ENCODE data around the gene LTB4R. TPM values are rescaled to one million over a fixed set of nuclear protein-coding genes. Genes with fewer than 3 reads are reported as not detected.
A peak's percentile ranks its signal among the peaks of the same experiment; 100 is the strongest.

Gene LTB4R
- polyA plus RNA-seq, 6 donors from 2014 or later, result 1.4 to 2.4 (median 2.1) TPM

GRCh38 chr14:24283796-24284460, 27.4 kb upstream of the LTB4R start:
- H3K27ac Mint-ChIP-seq, result peak overlapping the region in 3 of 6 donors; percentile 24 to 95 (median 47)
- ATAC-seq (ENCODE audit: low read depth in 2 of 2) (no peak), DNase-seq (no peak)
- H3K4me1 Mint-ChIP-seq, result peaks cover 30 to 41% (median 36%) of the 10 kb centered on the region in 3 donors
- H3K9me3 Mint-ChIP-seq, result no peaks in the 10 kb centered on the region
- no peaks in the 10 kb centered on the region for H3K36me3 Mint-ChIP-seq
- H3K27me3 Mint-ChIP-seq, result no peaks in the 10 kb centered on the region
- H3K4me3 Mint-ChIP-seq, result no peak overlapping the region

- DNase-seq (no peak), ATAC-seq (ENCODE audit: low read depth in 2 of 2) (no peak)
- Mint-ChIP-seq H3K4me1 (peaks cover 28 to 37% (median 30%) of the 10 kb centered on the region in 3 donors), H3K27ac (peak overlapping the region in 1 of 6 donors; percentile 95), H3K9me3 (no peaks in the 10 kb centered on the region), H3K36me3 (no peaks in the 10 kb centered on the region), H3K27me3 (no peaks in the 10 kb centered on the region), H3K4me3 (peak overlapping the region in 1 of 8 donors; percentile 33)
Observed at GRCh38 chr14:24284501-24285035, 26.7 kb upstream of the LTB4R start.

GRCh38 chr14:24285351-24285750, 26.0 kb upstream of the LTB4R start:
- Mint-ChIP-seq H3K27ac (peak overlapping the region in 1 of 6 donors; percentile 11), H3K4me1 (peaks cover 22 to 36% (median 28%) of the 10 kb centered on the region in 3 donors), H3K9me3 (no peaks in the 10 kb centered on the region), H3K36me3 (peaks cover 2% of the 10 kb centered on the region in 2 donors), H3K4me3 (no peak overlapping the region), H3K27me3 (no peaks in the 10 kb centered on the region)
- no peak for DNase-seq
- no peak for ATAC-seq (ENCODE audit: low read depth in 2 of 2)

GRCh38 chr14:24286996-24287395, 24.3 kb upstream of the LTB4R start:
- DNase-seq (no peak), ATAC-seq (ENCODE audit: low read depth in 2 of 2) (no peak)
- H3K4me3 Mint-ChIP-seq, result no peak overlapping the region
- peaks cover 17 to 30% (median 20%) of the 10 kb centered on the region in 3 donors for H3K4me1 Mint-ChIP-seq
- H3K27me3 Mint-ChIP-seq, result no peaks in the 10 kb centered on the region
- H3K27ac Mint-ChIP-seq, result no peak overlapping the region
- peaks cover 13 to 15% of the 10 kb centered on the region in 2 donors for H3K36me3 Mint-ChIP-seq
- H3K9me3 Mint-ChIP-seq, result no peaks in the 10 kb centered on the region

- DNase-seq (peak; percentile 29), ATAC-seq (ENCODE audit: low read depth in 2 of 2) (peak; percentile 56 to 90)
- peaks cover 13 to 21% of the 10 kb centered on the region in 2 donors for H3K36me3 Mint-ChIP-seq
- peak overlapping the region in 2 of 6 donors; percentile 20 to 42 for H3K27ac Mint-ChIP-seq
- no peaks in the 10 kb centered on the region for H3K9me3 Mint-ChIP-seq
- H3K4me1 Mint-ChIP-seq, result peaks cover 13 to 22% (median 16%) of the 10 kb centered on the region in 3 donors
- no peaks in the 10 kb centered on the region for H3K27me3 Mint-ChIP-seq
- H3K4me3 Mint-ChIP-seq, result no peak overlapping the region
Observed at GRCh38 chr14:24289649-24290280, 21.5 kb upstream of the LTB4R start.

- Mint-ChIP-seq H3K36me3 (peaks cover 18 to 21% of the 10 kb centered on the region in 2 donors), H3K27me3 (no peaks in the 10 kb centered on the region), H3K27ac (peak overlapping the region in 3 of 6 donors; percentile 59 to 86 (median 84)), H3K4me1 (peaks cover 13 to 22% (median 16%) of the 10 kb centered on the region in 3 donors), H3K4me3 (no peak overlapping the region), H3K9me3 (no peaks in the 10 kb centered on the region)
- ATAC-seq (ENCODE audit: low read depth in 2 of 2) (no peak), DNase-seq (no peak)
Observed at GRCh38 chr14:24290746-24291145, 20.6 kb upstream of the LTB4R start.

- ATAC-seq (ENCODE audit: low read depth in 2 of 2), result no peak
- no peaks in the 10 kb centered on the region for H3K9me3 Mint-ChIP-seq
- no peak for DNase-seq
- H3K4me1 Mint-ChIP-seq, result peaks cover 21 to 29% (median 22%) of the 10 kb centered on the region in 3 donors
- H3K27me3 Mint-ChIP-seq, result no peaks in the 10 kb centered on the region
- no peak overlapping the region for H3K4me3 Mint-ChIP-seq
- H3K27ac Mint-ChIP-seq, result peak overlapping the region in 1 of 6 donors; percentile 68
- H3K36me3 Mint-ChIP-seq, result peaks cover 18 to 29% of the 10 kb centered on the region in 2 donors
Observed at GRCh38 chr14:24291446-24292117, 19.7 kb upstream of the LTB4R start.

GRCh38 chr14:24292118-24292807, 19.0 kb upstream of the LTB4R start:
- Mint-ChIP-seq H3K4me3 (no peak overlapping the region), H3K4me1 (peaks cover 27 to 36% (median 29%) of the 10 kb centered on the region in 3 donors), H3K27ac (no peak overlapping the region), H3K36me3 (peaks cover 18 to 32% of the 10 kb centered on the region in 2 donors), H3K9me3 (no peaks in the 10 kb centered on the region), H3K27me3 (no peaks in the 10 kb centered on the region)
- DNase-seq (no peak), ATAC-seq (ENCODE audit: low read depth in 2 of 2) (no peak)

- H3K4me1 Mint-ChIP-seq, result peaks cover 30 to 40% (median 37%) of the 10 kb centered on the region in 3 donors
- H3K9me3 Mint-ChIP-seq, result no peaks in the 10 kb centered on the region
- ATAC-seq (ENCODE audit: low read depth in 2 of 2), result no peak
- peak overlapping the region in 1 of 6 donors; percentile 8 for H3K27ac Mint-ChIP-seq
- H3K36me3 Mint-ChIP-seq, result peaks cover 18 to 32% of the 10 kb centered on the region in 2 donors
- H3K27me3 Mint-ChIP-seq, result no peaks in the 10 kb centered on the region
- no peak for DNase-seq
- H3K4me3 Mint-ChIP-seq, result no peak overlapping the region
Observed at GRCh38 chr14:24293525-24293924, 17.8 kb upstream of the LTB4R start.

- DNase-seq (peak; percentile 69), ATAC-seq (ENCODE audit: low read depth in 2 of 2) (peak; percentile 59 to 65)
- Mint-ChIP-seq H3K4me3 (peak overlapping the region in 3 of 8 donors; percentile 35 to 80 (median 49)), H3K27ac (peak overlapping the region; percentile 76 to 94 (median 90)), H3K27me3 (no peaks in the 10 kb centered on the region), H3K9me3 (no peaks in the 10 kb centered on the region), H3K36me3 (peaks cover 5 to 20% of the 10 kb centered on the region in 2 donors), H3K4me1 (peaks cover 35 to 50% (median 45%) of the 10 kb centered on the region in 3 donors)
Observed at GRCh38 chr14:24296341-24297157, 14.8 kb upstream of the LTB4R start.

GRCh38 chr14:24297190-24297964, 13.9 kb upstream of the LTB4R start:
- no peaks in the 10 kb centered on the region for H3K27me3 Mint-ChIP-seq
- H3K4me3 Mint-ChIP-seq, result peak overlapping the region in 5 of 8 donors; percentile 7 to 80 (median 21)
- H3K4me1 Mint-ChIP-seq, result peaks cover 35 to 55% (median 53%) of the 10 kb centered on the region in 3 donors
- DNase-seq, result no peak
- no peak for ATAC-seq (ENCODE audit: low read depth in 2 of 2)
- peaks cover 5 to 13% of the 10 kb centered on the region in 2 donors for H3K36me3 Mint-ChIP-seq
- H3K9me3 Mint-ChIP-seq, result no peaks in the 10 kb centered on the region
- peak overlapping the region; percentile 76 to 94 (median 88) for H3K27ac Mint-ChIP-seq

GRCh38 chr14:24298892-24299254, 12.4 kb upstream of the LTB4R start:
- no peak for ATAC-seq (ENCODE audit: low read depth in 2 of 2)

More at GRCh38 chr14:24298892-24299254, 12.4 kb upstream of the LTB4R start:
- H3K9me3 Mint-ChIP-seq, result no peaks in the 10 kb centered on the region
- peaks cover 35 to 55% (median 53%) of the 10 kb centered on the region in 3 donors for H3K4me1 Mint-ChIP-seq
- peak overlapping the region; percentile 89 to 99 (median 96) for H3K4me3 Mint-ChIP-seq
- H3K36me3 Mint-ChIP-seq, result peaks cover 5 to 10% of the 10 kb centered on the region in 2 donors
- H3K27ac Mint-ChIP-seq, result peak overlapping the region; percentile 92 to 99 (median 97)
- H3K27me3 Mint-ChIP-seq, result no peaks in the 10 kb centered on the region
- DNase-seq, result no peak
